Suppressor macrophage treated with lipopolysaccharide for 1 hour (primary cell): ENCODE data around the gene NUP62.

Experiments
- DNase-seq, 3 donors: peaks; one replicate each; pipeline ENCODE4 v3.0.0-alpha.2; 2020 to 2022

NUP62 gene

GRCh38 chr19:49863254-49863934, 65.9 kb downstream of the NUP62 start:
- DNase-seq: no peak

- DNase-seq: peak in 1 of 3 donors; percentile 52
Measured at GRCh38 chr19:49862391-49863253, 66.7 kb downstream of the NUP62 start.

- no peak for DNase-seq
Measured at GRCh38 chr19:49861541-49862378, 67.5 kb downstream of the NUP62 start.

GRCh38 chr19:49861107-49861506, 68.2 kb downstream of the NUP62 start:
- DNase-seq: no peak

- DNase-seq: no peak
Measured at GRCh38 chr19:49860336-49861102, 68.8 kb downstream of the NUP62 start.

- no peak for DNase-seq
Measured at GRCh38 chr19:49859682-49860335, 69.5 kb downstream of the NUP62 start.

- no peak for DNase-seq
Measured at GRCh38 chr19:49858088-49858985, 71.0 kb downstream of the NUP62 start.

- DNase-seq: no peak
Measured at GRCh38 chr19:49857838-49858087, 71.5 kb downstream of the NUP62 start.

GRCh38 chr19:49857061-49857837, 72.1 kb downstream of the NUP62 start:
- DNase-seq: no peak
